GM12865 (cell line): Measurements from ENCODE around the gene FANCC.
A peak's percentile ranks its signal among the peaks of the same experiment; 100 is the strongest.

Experiments used
- DNase-seq: peaks from one replicate; pipeline ENCODE4 v3.0.0; 2010; ENCODE audit warnings: low read depth
- H3K4me3 ChIP-seq: 2 replicates; pipeline ENCODE4 v1.5.1; 2011; ENCODE audit warnings: mild to moderate bottlenecking, low read depth, low read length, control low read depth
- TF ChIP-seq, protein P1 (sequence below): IDR thresholded peaks from 2 replicates; pipeline ENCODE4 v1.5.1; 2011; ENCODE audit warnings: low read length, control low read depth, low read depth, inconsistent platforms; ENCODE audit not compliant: insufficient read depth; ENCODE audit errors: missing control alignments

Gene FANCC

DNA sequence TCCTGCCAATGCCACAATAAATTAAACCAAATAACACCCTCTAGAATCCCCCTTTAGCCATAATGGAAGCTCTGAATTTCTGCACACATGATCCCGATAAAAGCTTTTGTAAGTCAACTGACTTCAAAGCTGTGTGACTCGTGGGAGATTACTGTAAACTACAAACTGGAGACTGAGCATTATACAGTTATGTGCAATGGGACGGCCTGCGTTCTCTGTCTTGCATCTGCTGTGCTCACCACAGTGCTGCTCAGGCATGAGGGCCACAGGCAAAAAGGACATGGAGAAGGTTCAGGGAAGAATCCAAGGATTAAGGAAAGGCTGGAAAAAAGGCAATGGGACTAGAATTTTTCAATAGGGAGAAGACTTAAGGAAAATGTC lies 184.2 kb downstream of the FANCC start:
- no peak overlapping the region for H3K4me3 ChIP-seq
- no peak for DNase-seq
- TF ChIP-seq, protein P1, sequence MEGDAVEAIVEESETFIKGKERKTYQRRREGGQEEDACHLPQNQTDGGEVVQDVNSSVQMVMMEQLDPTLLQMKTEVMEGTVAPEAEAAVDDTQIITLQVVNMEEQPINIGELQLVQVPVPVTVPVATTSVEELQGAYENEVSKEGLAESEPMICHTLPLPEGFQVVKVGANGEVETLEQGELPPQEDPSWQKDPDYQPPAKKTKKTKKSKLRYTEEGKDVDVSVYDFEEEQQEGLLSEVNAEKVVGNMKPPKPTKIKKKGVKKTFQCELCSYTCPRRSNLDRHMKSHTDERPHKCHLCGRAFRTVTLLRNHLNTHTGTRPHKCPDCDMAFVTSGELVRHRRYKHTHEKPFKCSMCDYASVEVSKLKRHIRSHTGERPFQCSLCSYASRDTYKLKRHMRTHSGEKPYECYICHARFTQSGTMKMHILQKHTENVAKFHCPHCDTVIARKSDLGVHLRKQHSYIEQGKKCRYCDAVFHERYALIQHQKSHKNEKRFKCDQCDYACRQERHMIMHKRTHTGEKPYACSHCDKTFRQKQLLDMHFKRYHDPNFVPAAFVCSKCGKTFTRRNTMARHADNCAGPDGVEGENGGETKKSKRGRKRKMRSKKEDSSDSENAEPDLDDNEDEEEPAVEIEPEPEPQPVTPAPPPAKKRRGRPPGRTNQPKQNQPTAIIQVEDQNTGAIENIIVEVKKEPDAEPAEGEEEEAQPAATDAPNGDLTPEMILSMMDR: no peak

DNA sequence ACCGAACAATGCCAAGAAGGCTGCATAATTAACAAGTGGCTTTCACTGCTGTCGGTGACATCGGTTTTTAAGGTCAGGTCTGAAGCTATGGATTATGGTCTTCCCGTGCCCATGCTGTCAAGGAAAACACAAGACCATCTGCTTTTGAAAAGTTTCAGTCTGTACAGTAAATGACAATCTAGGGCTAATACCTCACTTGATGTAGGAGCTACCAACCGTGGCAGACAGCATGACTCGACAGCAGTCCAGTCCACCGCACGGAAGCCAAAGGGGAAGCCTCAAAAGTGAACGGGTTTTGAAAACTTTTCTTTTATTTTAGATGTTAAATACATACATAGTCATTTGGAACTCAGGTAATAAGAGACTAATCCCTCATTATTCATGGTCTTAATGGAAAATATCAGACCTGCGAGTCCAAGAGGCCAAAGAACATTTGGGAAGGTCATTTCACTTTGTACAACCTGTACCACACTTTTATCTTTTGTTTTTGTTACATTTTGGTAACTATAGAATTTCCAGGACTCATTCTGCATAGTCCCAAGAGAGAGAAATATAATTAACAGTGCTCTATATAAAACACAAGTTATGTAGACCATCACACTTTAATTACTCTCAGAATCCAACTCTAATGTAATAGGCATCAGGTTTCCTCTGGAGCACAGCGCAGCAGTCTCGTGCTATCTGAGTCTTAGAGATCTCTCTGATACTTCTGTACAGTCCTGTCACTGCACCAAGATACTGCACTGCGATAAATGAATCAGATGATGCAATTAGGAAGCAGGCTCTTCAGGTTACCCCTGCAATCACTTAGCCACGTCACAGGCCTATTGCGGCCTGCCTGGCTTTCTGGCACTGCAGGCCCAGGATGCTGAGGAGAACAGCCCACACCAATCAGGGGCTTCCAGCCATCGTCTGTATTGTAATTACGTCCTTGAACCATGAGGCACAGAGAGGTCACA lies 184.9 kb downstream of the FANCC start:
- DNase-seq: no peak
- no peak overlapping the region for H3K4me3 ChIP-seq
- TF ChIP-seq, protein P1: no peak

DNA sequence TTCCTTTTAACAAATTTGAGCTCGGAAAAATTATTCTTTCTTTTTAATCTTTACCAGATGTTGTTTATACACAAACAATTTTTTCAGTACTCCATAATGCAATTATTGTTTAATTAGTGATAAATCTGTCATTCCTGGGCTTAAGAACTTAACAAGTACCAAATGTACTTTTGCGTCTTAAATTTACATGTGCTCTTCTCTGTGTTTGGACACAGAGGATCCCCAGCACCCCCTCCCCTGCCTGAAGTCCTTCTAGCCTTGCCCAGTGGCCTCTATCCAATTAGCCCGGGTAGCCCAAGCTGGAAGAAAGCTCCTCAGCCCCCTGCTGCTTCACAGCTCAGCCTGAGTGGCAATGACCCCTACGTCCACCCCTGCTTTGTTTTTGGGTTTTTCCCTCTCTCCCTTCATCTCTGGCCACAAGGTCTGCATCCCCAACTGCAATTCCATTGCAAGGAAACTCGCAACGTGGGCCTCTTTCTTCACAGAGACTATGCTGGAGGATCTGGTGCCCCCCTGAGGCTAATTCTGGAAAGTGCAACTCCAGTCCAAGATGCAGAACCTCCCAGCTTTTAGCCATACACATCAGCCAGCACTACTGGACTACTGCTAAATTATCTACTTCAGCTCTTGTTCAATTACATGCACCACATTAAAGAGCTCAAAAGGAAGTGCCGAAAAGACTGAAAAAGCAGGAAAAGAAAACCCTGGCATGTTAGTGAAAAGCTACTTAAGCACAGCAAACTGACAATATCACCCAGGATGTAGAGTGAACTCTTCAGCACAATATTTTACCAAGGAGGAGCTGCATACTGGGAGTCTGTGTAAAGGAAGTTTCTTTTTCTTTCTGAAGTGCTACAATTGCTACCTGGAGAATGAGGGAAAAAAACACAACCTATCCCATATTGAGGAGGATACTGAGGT lies 186.2 kb downstream of the FANCC start:
- peak; percentile 43 for DNase-seq
- no peak overlapping the region for H3K4me3 ChIP-seq
- TF ChIP-seq, protein P1: peak; percentile 74

DNA sequence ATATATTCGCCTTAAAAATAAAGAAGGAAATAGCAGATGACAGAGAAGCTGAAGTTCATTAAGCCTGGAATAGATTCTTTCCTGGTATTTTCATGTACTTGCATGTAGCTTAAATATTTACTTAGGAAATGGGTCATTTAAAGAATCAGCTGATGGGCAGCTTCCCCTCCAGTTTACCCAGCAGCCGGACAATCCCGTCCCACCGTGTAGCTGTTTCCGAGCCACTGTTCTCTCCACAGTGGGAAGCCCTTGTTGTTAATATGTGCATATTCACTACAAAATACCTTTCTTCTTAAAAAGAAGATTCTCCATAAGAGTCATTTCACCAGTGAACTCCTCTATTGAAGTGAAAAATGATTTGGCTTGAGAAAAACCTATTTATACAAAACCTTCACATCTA lies 187.0 kb downstream of the FANCC start:
- TF ChIP-seq, protein P1: no peak
- H3K4me3 ChIP-seq: no peak overlapping the region
- no peak for DNase-seq

DNA sequence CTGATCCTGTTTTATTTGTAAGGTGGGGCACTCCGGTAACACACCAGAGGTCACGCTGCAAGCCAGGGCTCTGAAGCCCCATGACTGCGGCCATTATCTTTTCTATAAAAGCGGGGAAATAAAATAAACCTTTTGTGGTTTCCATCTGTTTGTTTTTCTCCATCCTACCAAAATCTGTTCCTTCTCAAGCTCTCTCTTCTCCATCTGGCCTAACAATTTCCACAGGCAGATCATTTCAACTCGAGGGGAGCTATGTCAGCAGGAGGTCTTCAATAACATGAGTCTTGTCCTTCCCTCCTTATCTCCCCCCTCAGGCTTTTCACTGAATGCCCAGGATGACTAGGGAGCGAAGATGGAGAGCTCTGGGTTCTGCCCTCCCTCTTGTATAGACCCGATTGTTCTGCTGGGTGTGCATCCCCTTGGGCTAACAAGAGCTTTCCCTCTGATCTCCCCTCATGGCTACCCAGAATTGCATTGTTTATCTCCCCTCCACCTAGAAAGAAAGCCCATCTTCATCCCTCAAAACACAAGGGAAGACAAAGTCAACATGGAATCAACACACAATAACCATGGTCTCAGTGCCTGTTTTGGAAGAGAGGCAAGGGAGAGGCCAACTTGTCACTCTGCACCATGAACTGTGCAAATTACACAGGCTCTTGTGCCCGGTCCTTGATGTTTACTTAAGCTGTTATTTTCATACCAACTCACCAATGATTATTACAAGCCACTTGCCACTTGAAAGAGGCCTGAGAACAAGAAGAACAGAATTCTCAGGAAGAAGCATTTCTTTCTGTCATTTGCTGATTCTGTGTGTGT lies 187.8 kb downstream of the FANCC start:
- TF ChIP-seq, protein P1: no peak
- H3K4me3 ChIP-seq: no peak overlapping the region
- DNase-seq: no peak

DNA sequence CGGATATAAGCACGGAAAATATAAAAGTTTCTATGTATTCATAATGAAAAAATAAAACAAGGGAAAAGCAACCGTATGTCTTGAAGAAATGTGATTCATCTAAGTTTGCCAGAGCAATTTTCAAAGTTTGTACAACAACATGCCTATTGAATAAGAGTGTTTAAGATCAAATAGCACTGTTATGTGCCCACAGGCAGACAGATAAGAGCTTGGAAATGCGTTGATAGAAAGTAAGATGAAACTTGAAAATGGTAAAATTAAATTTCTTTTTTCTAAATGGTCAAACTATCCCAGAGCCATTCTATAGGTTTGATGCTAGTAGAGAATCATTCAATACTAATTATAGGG lies 189.4 kb downstream of the FANCC start:
- no peak for DNase-seq
- TF ChIP-seq, protein P1: no peak
- no peak overlapping the region for H3K4me3 ChIP-seq
